SK-N-SH (cell line): ENCODE results near the gene ZSCAN10.
A peak's percentile ranks its signal among the peaks of the same experiment; 100 is the strongest.

ENCODE experiments used
- CTCF ChIP-seq: fragments of 200-600 bp; sonication (generic); IDR thresholded peaks from 2 replicates; pipeline ENCODE4 v1.6.1; 2017; ENCODE audit warnings: antibody characterized with exemption, mild to moderate bottlenecking, moderate library complexity
- EZH2phosphoT487 ChIP-seq: fragments of 200-600 bp; sonication (generic); IDR thresholded peaks from 2 replicates; pipeline ENCODE4 v1.6.1; 2017; ENCODE audit warnings: low read depth, mixed run types, mild to moderate bottlenecking, antibody characterized with exemption, moderate library complexity, borderline replicate concordance
- FOXJ3 ChIP-seq: sonication (generic); formaldehyde crosslinking; IDR thresholded peaks from 2 replicates; pipeline ENCODE4 v1.5.1; 2020; ENCODE audit warnings: mild to moderate bottlenecking, missing genetic modification reagents
- MXI1 ChIP-seq: IDR thresholded peaks from 2 replicates; pipeline ENCODE4 v1.6.1; 2012; ENCODE audit warnings: mild to moderate bottlenecking, low read depth, low read length, improper control_type of control experiment
- RAD21 ChIP-seq: IDR thresholded peaks from 2 replicates; pipeline ENCODE4 v1.6.1; 2012; ENCODE audit warnings: mild to moderate bottlenecking, low read length

GRCh38 chr16:3095869-3096268 lies 3.2 kb downstream of the ZSCAN10 start:
- no peak for TF ChIP-seq RAD21
- TF ChIP-seq CTCF, result peak; percentile 48
- no peak for TF ChIP-seq MXI1
- no peak for TF ChIP-seq EZH2phosphoT487
- TF ChIP-seq FOXJ3 (CRISPR knock-in tag), result no peak
